ENCODE data around the gene PRDM5. TPM values are rescaled to one million over a fixed set of nuclear protein-coding genes. Genes with fewer than 3 reads are reported as not detected.

PRDM5 gene
- total RNA-seq, 1 experiment from 2014 or later = 0.85 TPM

GRCh38 chr4:120699354-120699753, 223.2 kb downstream of the PRDM5 start:
- Histone ChIP-seq H3K9me2 (ENCODE audit: insufficient read depth) (no peaks in the 10 kb centered on the region), H3F3A (ENCODE audit: insufficient read depth, low read depth) (no peaks in the 10 kb centered on the region), H3K4me1 (replicated peaks; ENCODE audit: insufficient read depth) (no peaks in the 10 kb centered on the region), H2AFZ (no peak overlapping the region), H3K36me3 (ENCODE audit: low read depth) (no peaks in the 10 kb centered on the region), H3K4me3 (no peak overlapping the region), H3K4me2 (no peak overlapping the region), H3K27me3 (ENCODE audit: insufficient read depth, low read depth) (no peaks in the 10 kb centered on the region), H3K27ac (no peak overlapping the region), H4K20me1 (ENCODE audit: insufficient read depth) (no peaks in the 10 kb centered on the region), H3K79me2 (ENCODE audit: low read depth) (no peaks in the 10 kb centered on the region), H3K9me3 (ENCODE audit: insufficient read depth, low read depth) (no peaks in the 10 kb centered on the region)
- no TSS peak for BruUV-seq (replicated peaks)
- ChIA-PET POLR2A (ENCODE audit: unreplicated experiment) (no interaction called here), CTCF (no interaction called here)
- TF ChIP-seq CTCF (conservative IDR thresholded peaks at IDR 0.05) (no peak), EZH2 (IDR thresholded peaks at IDR 0.05; ENCODE audit: low read depth) (no peak)
- no peak for DNase-seq
- intact Hi-C loops (cut with micrococcal nuclease; ENCODE audit: unreplicated experiment) = no loop called here

- Histone ChIP-seq H3K27me3 (ENCODE audit: insufficient read depth, low read depth) (no peaks in the 10 kb centered on the region), H3K4me1 (replicated peaks; ENCODE audit: insufficient read depth) (no peaks in the 10 kb centered on the region), H3K9me3 (ENCODE audit: insufficient read depth, low read depth) (no peaks in the 10 kb centered on the region), H4K20me1 (ENCODE audit: insufficient read depth) (no peaks in the 10 kb centered on the region), H3K9me2 (ENCODE audit: insufficient read depth) (no peaks in the 10 kb centered on the region), H3K79me2 (ENCODE audit: low read depth) (no peaks in the 10 kb centered on the region), H3F3A (ENCODE audit: insufficient read depth, low read depth) (no peaks in the 10 kb centered on the region), H3K4me3 (no peak overlapping the region), H2AFZ (no peak overlapping the region), H3K4me2 (no peak overlapping the region), H3K27ac (no peak overlapping the region), H3K36me3 (ENCODE audit: low read depth) (no peaks in the 10 kb centered on the region)
- intact Hi-C loops (cut with micrococcal nuclease; ENCODE audit: unreplicated experiment) = no loop called here
- no TSS peak for BruUV-seq (replicated peaks)
- ChIA-PET CTCF (no interaction called here), POLR2A (ENCODE audit: unreplicated experiment) (no interaction called here)
- TF ChIP-seq CTCF (conservative IDR thresholded peaks at IDR 0.05) (no peak), EZH2 (IDR thresholded peaks at IDR 0.05; ENCODE audit: low read depth) (no peak)
- DNase-seq = no peak
Measured at GRCh38 chr4:120694973-120695372, 227.6 kb downstream of the PRDM5 start.

- no TSS peak for BruUV-seq (replicated peaks)
- no peak for TF ChIP-seq EZH2 (IDR thresholded peaks at IDR 0.05; ENCODE audit: low read depth)
- no peak for TF ChIP-seq CTCF (conservative IDR thresholded peaks at IDR 0.05)
- Histone ChIP-seq H3K27me3 (ENCODE audit: insufficient read depth, low read depth) (no peaks in the 10 kb centered on the region), H3K4me1 (replicated peaks; ENCODE audit: insufficient read depth) (no peaks in the 10 kb centered on the region), H3K27ac (no peak overlapping the region), H3K9me3 (ENCODE audit: insufficient read depth, low read depth) (no peaks in the 10 kb centered on the region), H3K4me2 (no peak overlapping the region), H3K36me3 (ENCODE audit: low read depth) (no peaks in the 10 kb centered on the region), H3K79me2 (ENCODE audit: low read depth) (no peaks in the 10 kb centered on the region), H2AFZ (no peak overlapping the region), H4K20me1 (ENCODE audit: insufficient read depth) (no peaks in the 10 kb centered on the region), H3K9me2 (ENCODE audit: insufficient read depth) (no peaks in the 10 kb centered on the region), H3F3A (ENCODE audit: insufficient read depth, low read depth) (no peaks in the 10 kb centered on the region), H3K4me3 (no peak overlapping the region)
- CTCF ChIA-PET = no interaction called here
- DNase-seq = no peak
- POLR2A ChIA-PET (ENCODE audit: unreplicated experiment) = no interaction called here
- intact Hi-C loops (cut with micrococcal nuclease; ENCODE audit: unreplicated experiment) = no loop called here
Measured at GRCh38 chr4:120693816-120694215, 228.7 kb downstream of the PRDM5 start.
